HL-60/S4 treated with retinoic acid at 250 ng/mL for 4 days and 3 days (cell line): ENCODE data around the gene TMSB10.

Experiments
- in situ Hi-C: fragments of 300-500 bp; cut with MboI; formaldehyde crosslinking; loops from 2 replicates; pipeline ENCODE4 v1.7.0; 2022; ENCODE audit warnings: low sequenced_read_pairs

The TMSB10 gene

DNA sequence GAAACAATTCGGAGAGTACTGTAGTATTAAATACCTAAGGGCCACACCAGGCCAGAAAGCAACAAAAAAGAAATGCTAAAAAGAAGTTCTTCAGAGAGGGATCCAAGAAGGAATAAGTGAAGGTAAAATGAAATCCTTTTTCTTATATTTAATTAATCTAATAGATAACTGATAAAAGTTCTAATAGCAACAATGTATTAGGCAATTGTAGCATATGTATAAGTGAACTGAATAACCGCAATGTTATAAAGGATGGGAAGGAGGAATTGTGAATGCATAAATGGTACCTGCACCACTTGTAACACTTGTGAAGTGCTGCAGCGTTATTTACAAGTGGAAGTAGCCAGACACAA, 21.8 kb downstream of the TMSB10 start:
- in situ Hi-C loops = loop anchor here (25.0 kb wide), 1 partner anchor 360 kb away; no protein-coding TSS in a partner anchor

- in situ Hi-C loops = loop anchor here (25.0 kb wide), 1 partner anchor 356 kb away; no protein-coding TSS in a partner anchor
These were observed 25.9 kb downstream of the TMSB10 start for GRCh38 chr2:84931384-84931821.

DNA sequence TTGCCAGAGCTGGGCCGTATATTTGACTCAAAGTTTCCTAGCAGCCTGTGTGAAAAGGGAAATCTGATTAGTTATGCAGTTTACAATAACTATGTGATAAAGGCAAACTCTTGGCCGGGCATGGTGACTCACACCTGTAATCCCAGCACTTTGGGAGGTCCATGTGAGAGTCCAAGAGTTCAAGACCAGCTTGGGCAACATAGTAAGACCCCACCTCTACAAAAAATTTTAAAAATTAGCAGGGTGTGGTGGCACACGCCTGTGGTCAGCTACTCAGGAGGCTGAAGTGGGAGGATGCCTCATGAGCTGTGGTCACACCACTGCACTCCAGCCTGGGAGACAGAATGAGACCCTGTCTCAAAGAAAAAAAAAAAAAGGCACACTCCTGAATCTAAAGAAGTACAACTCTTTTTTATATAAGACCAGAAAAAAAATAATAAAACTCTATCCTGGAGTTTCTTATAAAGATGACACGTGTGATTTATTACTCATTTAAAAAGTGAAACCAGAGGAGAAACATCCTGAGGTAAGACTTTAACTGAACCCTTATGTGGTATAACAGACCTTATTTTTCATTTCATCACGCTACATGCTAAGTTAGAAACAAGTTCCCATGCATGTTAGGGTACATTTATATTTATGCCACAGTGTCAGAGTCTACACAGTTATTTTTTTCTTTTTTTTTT, 32.9 kb downstream of the TMSB10 start:
- in situ Hi-C loops = loop anchor here (25.0 kb wide), 1 partner anchor 349 kb away; no protein-coding TSS in a partner anchor

DNA sequence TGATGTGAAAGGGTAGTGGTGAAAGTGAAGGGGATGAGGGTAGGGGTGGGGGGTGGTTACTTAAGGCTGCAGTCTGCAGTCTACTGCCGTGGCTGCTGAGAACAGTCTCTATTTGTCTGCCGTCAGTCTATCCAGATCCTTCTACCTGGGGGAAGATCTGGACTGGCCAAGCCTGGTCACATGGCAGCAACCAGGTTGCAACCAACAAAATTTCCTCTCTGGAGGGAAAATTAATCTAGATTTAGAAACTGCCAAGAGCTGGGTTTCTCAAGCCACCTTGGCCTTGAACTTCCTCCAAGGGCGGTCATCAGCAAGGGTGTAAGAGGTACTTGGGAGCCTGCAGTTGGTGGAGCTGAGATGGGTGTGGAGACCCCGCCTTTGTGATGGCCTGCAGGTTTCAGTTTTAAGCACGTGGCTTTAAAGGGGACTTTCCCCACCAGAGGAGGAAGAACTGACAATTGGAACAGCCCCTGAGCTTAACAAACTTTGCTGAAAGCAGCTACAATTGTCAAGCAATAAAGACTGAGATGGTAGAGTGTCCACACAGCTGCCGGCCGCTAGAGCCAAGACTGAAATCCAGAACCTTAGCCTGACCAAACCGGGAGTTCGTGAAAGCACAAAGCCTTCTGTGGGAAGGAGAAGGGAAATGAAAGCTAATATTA, 34.1 kb downstream of the TMSB10 start:
- in situ Hi-C loops = loop anchor here (25.0 kb wide), 1 partner anchor 348 kb away; no protein-coding TSS in a partner anchor

DNA sequence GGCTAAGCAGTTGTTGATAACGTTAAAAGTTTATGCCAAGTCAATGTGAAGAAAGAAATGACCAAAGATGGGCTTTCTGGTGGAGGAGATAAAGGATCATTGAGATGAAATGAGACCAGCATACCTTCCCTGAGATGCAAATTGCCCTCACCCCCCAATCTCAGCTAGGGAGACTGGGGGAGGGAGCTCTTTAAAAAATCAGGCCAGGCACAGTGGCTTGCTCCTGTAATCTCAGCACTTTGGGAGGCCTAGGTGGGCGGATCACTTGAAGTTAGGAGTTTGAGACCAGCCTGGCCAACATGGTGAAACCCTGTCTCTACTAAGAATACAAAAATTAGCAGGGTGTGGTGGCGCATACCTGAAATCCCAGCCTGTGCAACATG, 34.6 kb downstream of the TMSB10 start:
- in situ Hi-C loops = loop anchor here (25.0 kb wide), 1 partner anchor 347 kb away; no protein-coding TSS in a partner anchor

DNA sequence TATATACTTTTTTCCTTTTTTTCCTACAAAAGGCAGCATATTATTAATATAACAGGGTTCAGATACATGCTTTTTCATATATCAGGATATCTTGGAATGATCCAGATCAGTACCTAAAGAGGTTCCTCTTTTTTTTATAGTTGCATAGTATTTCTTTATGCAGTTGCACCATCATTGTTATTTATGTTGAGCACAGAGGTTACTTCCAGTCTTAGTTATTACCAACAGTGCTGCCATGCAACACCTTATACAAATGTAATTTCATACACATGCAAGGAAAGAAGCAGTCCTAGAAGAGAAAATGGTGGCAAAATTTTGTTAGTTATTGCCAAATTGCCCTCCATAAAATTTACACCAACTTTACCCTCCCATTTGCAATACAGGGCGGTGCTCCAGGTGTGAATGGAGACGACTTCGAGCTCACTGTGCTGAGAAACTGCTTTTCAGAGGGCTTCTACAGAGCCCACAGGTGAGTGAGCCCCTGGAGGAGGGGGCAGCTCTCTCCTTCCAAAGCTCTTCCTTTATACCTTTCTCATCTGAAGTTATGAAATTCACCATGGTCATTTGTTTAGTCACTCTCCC, 35.5 kb downstream of the TMSB10 start:
- in situ Hi-C loops = loop anchor here (25.0 kb wide), 1 partner anchor 346 kb away; no protein-coding TSS in a partner anchor

GRCh38 chr2:84942166-84942565, 36.7 kb downstream of the TMSB10 start:
- in situ Hi-C loops = loop anchor here (25.0 kb wide), 1 partner anchor 345 kb away; no protein-coding TSS in a partner anchor

GRCh38 chr2:84942964-84943421, 37.5 kb downstream of the TMSB10 start:
- in situ Hi-C loops = loop anchor here (25.0 kb wide), 1 partner anchor 344 kb away; no protein-coding TSS in a partner anchor

DNA sequence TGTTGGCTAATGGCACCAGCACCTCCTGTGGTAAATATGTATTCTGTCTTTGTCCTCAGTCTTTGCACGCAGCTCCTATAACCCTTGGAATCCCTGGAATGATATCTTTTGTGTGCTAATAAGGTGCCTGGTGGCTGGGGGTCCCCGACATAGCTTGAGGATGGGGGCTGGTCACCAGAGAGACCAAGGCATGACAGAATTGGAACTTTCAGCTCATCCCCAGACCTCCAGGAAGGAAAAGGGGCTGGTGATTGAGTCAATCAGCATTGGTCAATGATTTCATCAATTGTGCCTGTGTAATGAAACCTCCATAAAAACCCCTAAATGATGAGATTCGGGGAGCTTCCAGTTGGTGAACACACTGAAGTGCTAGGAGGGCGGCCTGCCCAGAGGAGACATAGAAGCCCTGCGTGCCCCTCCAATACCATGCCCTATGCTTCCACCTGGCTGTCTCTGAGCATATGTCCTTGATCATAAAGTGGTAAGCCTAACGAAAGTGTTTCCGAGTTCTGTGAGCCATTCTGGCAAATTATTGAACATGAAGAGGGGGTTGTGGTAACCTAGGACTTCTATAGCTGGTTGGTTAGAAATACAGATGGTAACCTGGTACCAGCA, 38.9 kb downstream of the TMSB10 start:
- in situ Hi-C loops = loop anchor here (25.0 kb wide), 1 partner anchor 343 kb away; no protein-coding TSS in a partner anchor

DNA sequence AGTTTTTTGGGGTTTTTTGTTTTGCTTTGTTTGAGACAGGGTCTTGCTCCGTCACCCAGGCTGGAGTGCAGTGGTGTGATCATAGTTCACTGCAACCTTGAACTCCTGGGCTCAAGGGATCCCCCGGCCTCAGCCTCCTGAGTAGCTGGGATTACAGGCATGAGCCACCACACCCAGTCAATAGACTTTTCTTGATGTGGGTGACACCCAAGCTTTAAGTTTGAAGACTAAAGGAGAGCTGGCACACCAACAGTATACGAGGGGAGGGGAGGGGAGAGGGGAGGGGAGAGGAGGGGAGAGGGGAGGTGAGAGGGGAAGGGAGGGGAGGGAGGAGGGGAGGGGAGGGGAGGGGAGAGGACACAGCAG, 40.4 kb downstream of the TMSB10 start:
- in situ Hi-C loops = loop anchor here (25.0 kb wide), 1 partner anchor 341 kb away; no protein-coding TSS in a partner anchor

- in situ Hi-C loops = loop anchor here (25.0 kb wide), 1 partner anchor 341 kb away; no protein-coding TSS in a partner anchor
These were observed 41.0 kb downstream of the TMSB10 start for GRCh38 chr2:84946204-84947009.

- in situ Hi-C loops = loop anchor here (25.0 kb wide), 1 partner anchor 340 kb away; no protein-coding TSS in a partner anchor
These were observed 41.6 kb downstream of the TMSB10 start for GRCh38 chr2:84947010-84947593.

DNA sequence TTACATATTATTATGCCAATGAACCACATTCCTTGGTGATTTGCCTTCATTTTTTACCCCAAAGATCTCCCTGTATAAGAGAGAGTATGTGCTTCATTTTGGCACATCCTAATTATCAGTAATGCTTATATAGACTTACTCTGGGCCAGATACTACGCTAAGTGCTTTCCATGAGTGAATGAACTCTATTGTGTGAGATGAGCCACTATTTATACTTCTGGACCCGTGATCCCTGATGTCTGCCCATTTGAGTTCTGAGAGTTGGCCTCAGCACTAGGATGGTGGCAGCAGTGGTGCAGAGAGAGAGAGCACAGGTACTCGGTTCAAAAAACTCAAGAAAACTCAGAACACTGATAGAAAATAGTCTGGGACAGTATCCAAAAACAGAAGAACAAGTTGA, 48.1 kb downstream of the TMSB10 start:
- in situ Hi-C loops = no loop called here

DNA sequence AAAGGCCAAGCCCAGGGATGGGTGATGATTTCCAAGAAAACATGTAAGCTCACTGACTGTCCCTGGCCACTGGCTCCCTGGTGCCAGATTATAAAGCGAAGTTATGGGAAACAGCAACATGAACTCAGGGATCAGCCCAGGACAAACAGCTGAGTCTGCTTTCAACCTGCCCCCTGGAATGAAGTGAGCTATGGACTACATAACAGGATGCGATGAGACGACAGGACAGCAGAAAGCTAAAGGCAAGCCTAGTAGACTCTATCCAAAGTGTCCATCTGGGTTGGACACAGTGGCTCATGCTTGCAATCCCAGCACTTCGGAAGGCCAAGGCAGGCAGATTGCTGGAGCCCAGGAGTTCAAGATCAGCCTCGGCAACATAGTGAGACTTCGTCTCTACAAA, 48.9 kb downstream of the TMSB10 start:
- in situ Hi-C loops = no loop called here
